Right lobe of liver (tissue), 6 donors: ENCODE measurements around the gene VKORC1. TPM values are rescaled to one million over a fixed set of nuclear protein-coding genes. Genes with fewer than 3 reads are reported as not detected.

ENCODE experiments used
- ATAC-seq, 4 donors: fragments of 200-7000 bp; cut with Tn5 transposase; one replicate each; pipeline ENCODE4 v1.9.1; 2020; ENCODE audit warnings: mild to moderate bottlenecking in 4 of 4, moderate library complexity in 4 of 4
- DNase-seq, 3 donors: peaks; one replicate each; pipeline ENCODE4 v3.0.0-alpha.2; 2020
- H3K27ac ChIP-seq, 3 donors: fragments of 200-600 bp; one replicate each; pipeline ENCODE4 v1.8.0; 2022
- H3K27me3 ChIP-seq, 2 donors: fragments of 200-600 bp; one replicate each; pipeline ENCODE4 v1.8.0; 2022
- H3K36me3 ChIP-seq, 4 donors: fragments of 200-600 bp; sonication (generic) in 1 of 4; one replicate each; pipeline versions ENCODE4 v1.5.1 to v1.8.0; 2017 to 2022; ENCODE audit warnings: control low read depth in 1 of 4
- H3K4me1 ChIP-seq, 4 donors: fragments of 200-600 bp; sonication (generic) in 1 of 4; one replicate each; pipeline versions ENCODE4 v1.5.1 to v1.8.0; 2017 to 2022; ENCODE audit warnings: control low read depth in 1 of 4
- H3K4me3 ChIP-seq, 3 donors: fragments of 200-600 bp; one replicate each; pipeline ENCODE4 v1.8.0; 2022
- H3K9me3 ChIP-seq, 4 donors: fragments of 200-600 bp; sonication (generic) in 1 of 4; one replicate each; pipeline versions ENCODE4 v1.5.1 to v1.8.0; 2017 to 2022; ENCODE audit warnings: control low read depth in 1 of 4
- POLR2A ChIP-seq: fragments of 450-650 bp; IDR thresholded peaks from one replicate; pipeline ENCODE4 v1.6.1; 2017; ENCODE audit warnings: antibody characterized with exemption, mild to moderate bottlenecking
- WGBS: methylation state at CpG from one replicate; pipeline ENCODE4 v1.1.6; 2018; ENCODE audit warnings: low coverage, low lambda C conversion rate; ENCODE audit not compliant: insufficient coverage; ENCODE audit errors: missing lambda C conversion rate; 5-methylcytosine and 5-hydroxymethylcytosine counted together
- intact Hi-C, 2 donors: fragments of 100-400 bp; cut with DNase I; formaldehyde crosslinking; loops; one replicate each; pipeline versions ENCODE4 v1.11.2 to v1.14.1; 2022
- total RNA-seq, 6 experiments: library from RNA; depleted of rRNA in 2 of 6; stranded (reverse); fragments of >200 nt in 2 of 6; fragmentation: NEBNext Ultra II Directional in 3 of 6; extraction: Animal tissue kit (Norgen Biotek cat#: 25700) in 3 of 6; gene quantifications; one replicate each; pipeline versions ENCODE4 v1.1.0 to v1.2.4, GENCODE V29; 2016 to 2023
- TF ChIP-seq, protein P1 (sequence below), 4 donors: fragments of 200-600 bp in 3 of 4; fragments of 450-650 bp in 1 of 4; IDR thresholded peaks; one replicate each; pipeline versions ENCODE4 v1.5.1 to v1.8.0; 2016 to 2022; ENCODE audit warnings: antibody characterized with exemption in 4 of 4, mild to moderate bottlenecking in 2 of 4
- donor health status: DM: no; HTN: yes; CAD: no.
- donor health status: DM: no; HTN: no; CAD: no.
- donor health status: DM: no; HTN: no; CAD: no.
- donor health status: DM: no; HTN: yes; CAD: no.
- donor health status: DM: no; HTN: yes; CAD: no.

The VKORC1 gene
- total RNA-seq, 6 experiments from 2014 or later, result 102 to 297 (median 199) TPM

DNA sequence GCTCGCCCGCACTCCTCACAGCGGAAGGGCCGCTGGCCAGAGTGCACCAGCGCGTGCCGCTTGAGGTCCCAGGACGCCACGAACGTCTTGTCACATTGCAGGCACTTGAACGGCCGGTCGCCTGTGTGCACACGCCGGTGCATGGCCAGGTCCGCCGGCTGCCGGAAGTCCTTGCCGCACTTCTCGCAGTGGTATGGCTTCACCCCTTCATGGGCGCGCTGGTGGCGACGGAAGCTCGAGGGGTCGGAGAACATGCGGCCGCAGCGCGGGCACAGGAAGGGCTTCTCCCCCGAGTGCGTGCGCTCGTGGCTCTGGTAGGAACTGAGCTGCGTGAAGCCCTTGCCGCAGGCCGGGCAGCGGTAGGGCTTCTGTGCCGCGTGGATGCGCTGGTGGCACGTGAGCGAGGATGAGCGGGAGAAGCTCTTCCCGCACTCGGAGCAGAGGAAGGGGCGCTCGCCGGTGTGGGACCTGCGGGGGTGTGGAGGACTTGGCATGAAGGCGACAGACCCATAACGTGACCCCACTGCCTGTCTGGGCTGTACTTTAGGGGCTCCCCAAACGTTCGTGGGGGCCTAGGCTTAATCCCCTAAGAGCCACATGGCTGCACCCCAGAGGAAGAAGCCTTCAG is 32.7 kb downstream of the VKORC1 start:
- H3K4me3 ChIP-seq, result no peak overlapping the region
- WGBS, result no CpG with 5 or more reads among the region's 54 CpGs
- ATAC-seq, result no peak

DNA sequence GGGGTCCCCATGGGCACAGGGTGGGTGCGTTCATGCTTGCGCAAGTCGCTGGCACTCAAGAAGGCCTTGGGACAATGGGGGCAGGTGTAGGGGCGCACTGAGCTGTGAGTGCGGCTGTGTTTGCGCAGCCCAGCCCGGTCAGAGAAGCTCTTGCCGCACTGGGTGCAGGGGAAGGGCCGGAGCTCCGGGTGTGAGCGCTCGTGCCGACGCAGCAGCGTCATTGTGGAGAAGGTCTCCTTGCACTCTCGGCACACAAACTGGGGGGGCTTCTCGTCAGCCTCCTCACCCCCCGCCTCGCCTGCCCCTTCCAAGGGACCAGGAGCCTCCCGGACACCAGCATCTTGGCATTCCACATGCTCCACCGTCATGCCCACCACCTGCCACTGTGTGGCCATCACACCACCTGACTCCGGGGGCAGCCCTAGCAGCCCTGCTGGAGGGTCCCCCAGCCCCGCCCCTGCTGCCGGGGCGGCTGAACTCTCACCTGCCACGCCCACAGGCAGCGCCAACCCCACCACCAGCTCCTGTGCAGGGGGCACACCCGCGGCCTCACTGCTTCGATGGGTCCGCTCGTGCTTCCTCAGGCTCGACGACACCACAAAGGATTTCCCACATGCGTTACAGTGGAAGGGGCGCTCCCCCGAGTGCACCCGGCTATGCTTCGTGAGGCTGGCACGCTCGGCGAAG is 33.3 kb downstream of the VKORC1 start:
- Histone ChIP-seq H3K27ac (no peak overlapping the region), H3K4me1 (no peaks in the 10 kb centered on the region), H3K36me3 (no peaks in the 10 kb centered on the region), H3K27me3 (no peaks in the 10 kb centered on the region), H3K9me3 (no peaks in the 10 kb centered on the region), H3K4me3 (no peak overlapping the region)
- intact Hi-C loops, result no loop called here
- 89% methylated on average over 11 of the region's 42 CpGs for WGBS
- no peak for ATAC-seq
- no peak for DNase-seq
- TF ChIP-seq, protein P1, sequence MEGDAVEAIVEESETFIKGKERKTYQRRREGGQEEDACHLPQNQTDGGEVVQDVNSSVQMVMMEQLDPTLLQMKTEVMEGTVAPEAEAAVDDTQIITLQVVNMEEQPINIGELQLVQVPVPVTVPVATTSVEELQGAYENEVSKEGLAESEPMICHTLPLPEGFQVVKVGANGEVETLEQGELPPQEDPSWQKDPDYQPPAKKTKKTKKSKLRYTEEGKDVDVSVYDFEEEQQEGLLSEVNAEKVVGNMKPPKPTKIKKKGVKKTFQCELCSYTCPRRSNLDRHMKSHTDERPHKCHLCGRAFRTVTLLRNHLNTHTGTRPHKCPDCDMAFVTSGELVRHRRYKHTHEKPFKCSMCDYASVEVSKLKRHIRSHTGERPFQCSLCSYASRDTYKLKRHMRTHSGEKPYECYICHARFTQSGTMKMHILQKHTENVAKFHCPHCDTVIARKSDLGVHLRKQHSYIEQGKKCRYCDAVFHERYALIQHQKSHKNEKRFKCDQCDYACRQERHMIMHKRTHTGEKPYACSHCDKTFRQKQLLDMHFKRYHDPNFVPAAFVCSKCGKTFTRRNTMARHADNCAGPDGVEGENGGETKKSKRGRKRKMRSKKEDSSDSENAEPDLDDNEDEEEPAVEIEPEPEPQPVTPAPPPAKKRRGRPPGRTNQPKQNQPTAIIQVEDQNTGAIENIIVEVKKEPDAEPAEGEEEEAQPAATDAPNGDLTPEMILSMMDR (IDR thresholded peaks at IDR 0.05), result no peak
- no peak for TF ChIP-seq POLR2A

More for the DNA sequence above, 32.7 kb downstream of the VKORC1 start:
- TF ChIP-seq, protein P1 (IDR thresholded peaks at IDR 0.05), result no peak
- TF ChIP-seq POLR2A, result no peak
- H3K9me3 ChIP-seq, result no peaks in the 10 kb centered on the region
- H3K27ac ChIP-seq, result no peak overlapping the region
- no peak for DNase-seq
- H3K36me3 ChIP-seq, result no peaks in the 10 kb centered on the region
- intact Hi-C loops, result no loop called here
- H3K4me1 ChIP-seq, result no peaks in the 10 kb centered on the region
- no peaks in the 10 kb centered on the region for H3K27me3 ChIP-seq

DNA sequence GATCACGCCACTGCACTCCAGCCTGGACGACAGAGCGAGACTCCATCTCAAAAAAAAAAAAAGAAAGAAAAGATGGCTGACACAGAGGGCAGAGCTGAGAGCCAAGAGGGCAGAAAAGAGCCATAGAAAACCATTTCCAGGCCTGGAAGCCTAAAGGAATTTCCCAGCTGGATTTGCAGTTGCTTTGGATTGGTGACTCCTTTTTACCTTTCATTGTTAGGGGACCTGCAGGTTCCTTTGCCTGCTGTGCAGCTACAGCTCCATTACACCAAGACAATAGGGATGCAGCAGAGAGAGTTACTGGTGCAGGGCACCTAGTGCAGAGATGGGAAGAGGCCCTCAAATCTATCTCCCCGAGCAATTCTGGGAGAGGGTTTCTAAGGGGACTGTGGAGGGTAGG is 39.0 kb downstream of the VKORC1 start:
- H3K27me3 ChIP-seq, result no peaks in the 10 kb centered on the region
- H3K4me3 ChIP-seq, result no peak overlapping the region
- ATAC-seq (no peak), DNase-seq (no peak)
- no peak for TF ChIP-seq POLR2A
- TF ChIP-seq, protein P1 (IDR thresholded peaks at IDR 0.05), result no peak
- intact Hi-C loops, result no loop called here
- H3K27ac ChIP-seq, result no peak overlapping the region
- no peaks in the 10 kb centered on the region for H3K9me3 ChIP-seq
- no peaks in the 10 kb centered on the region for H3K36me3 ChIP-seq
- no peaks in the 10 kb centered on the region for H3K4me1 ChIP-seq
- WGBS, result 80% methylated on average over 4 of the region's 4 CpGs

DNA sequence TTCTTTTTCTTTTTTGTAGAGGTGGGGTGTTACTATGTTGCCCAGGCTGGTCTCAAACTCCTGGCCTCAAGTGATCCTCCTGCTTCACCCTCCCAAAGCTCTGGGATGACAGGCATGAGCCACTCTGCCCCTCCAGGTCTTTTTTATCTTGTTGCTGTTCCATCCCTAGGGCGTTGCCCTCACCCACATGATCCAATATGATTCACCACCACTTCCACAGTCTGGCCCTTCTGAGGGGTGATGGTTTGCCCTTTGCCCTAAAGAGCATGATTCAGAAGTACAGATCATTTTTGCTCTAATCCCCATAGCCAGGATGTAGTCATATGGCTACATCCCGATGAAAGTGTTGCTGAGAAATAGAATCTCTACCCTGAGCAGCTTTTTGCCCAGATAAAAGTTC is 42.5 kb downstream of the VKORC1 start:
- no peaks in the 10 kb centered on the region for H3K36me3 ChIP-seq
- DNase-seq, result no peak
- no peaks in the 10 kb centered on the region for H3K9me3 ChIP-seq
- no peak overlapping the region for H3K4me3 ChIP-seq
- H3K27ac ChIP-seq, result no peak overlapping the region
- peak in 3 of 4 donors; percentile 47 to 98 (median 54) for ATAC-seq
- H3K27me3 ChIP-seq, result no peaks in the 10 kb centered on the region
- TF ChIP-seq POLR2A, result no peak
- TF ChIP-seq, protein P1 (IDR thresholded peaks at IDR 0.05), result no peak
- no peaks in the 10 kb centered on the region for H3K4me1 ChIP-seq
- intact Hi-C loops, result no loop called here
- WGBS, result 24% methylated on average over 2 of the region's 2 CpGs
